ENCODE measurements around the gene AMHR2. TPM values are rescaled to one million over a fixed set of nuclear protein-coding genes. Genes with fewer than 3 reads are reported as not detected.

The AMHR2 gene
- total RNA-seq, 1 experiment from 2014 or later: not detected

DNA sequence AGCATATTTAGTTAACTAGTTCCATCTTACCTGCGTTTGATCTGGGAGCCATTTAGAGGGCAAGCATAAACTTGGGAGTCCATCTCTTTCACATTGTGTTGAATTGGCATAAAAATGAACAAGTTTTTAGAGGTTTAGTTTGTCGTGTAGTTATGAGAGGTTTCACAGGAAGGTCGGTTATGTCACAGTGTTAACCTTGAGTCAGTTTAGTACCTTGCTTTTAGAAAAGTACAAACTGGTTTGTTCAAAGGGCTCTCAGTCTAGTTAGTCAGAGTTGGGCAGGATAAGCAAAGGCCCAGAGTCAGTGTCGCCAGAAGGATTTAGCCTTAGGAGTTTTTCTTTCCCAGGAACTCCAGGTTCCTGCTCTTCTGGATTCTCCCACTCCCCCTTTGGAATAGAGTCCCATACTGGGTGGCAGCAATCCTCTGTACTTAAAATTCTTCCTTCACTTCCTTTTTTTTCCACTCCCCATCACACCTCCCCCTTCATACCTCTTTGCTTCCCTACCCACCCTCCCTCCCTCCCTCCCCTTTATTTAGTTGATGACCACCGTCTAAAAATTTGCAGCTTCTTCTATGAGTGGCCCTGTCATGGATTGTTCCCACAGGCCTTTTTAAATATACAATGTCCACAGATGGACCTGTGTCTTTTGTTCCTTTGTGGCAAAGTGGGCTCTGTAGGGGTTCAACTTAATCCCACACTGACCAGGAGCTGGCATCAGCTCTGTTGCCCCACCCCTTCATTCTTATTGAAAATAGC, 40.3 kb downstream of the AMHR2 start:
- BruUV-seq (replicated peaks): no TSS peak
- TF ChIP-seq EZH2 (IDR thresholded peaks at IDR 0.05; ENCODE audit: low read depth) (no peak), CTCF (conservative IDR thresholded peaks at IDR 0.05) (no peak)
- Histone ChIP-seq H3K36me3 (ENCODE audit: low read depth) (peaks cover 89% of the 10 kb centered on the region), H3K4me3 (no peak overlapping the region), H3K9me2 (ENCODE audit: insufficient read depth) (no peaks in the 10 kb centered on the region), H3K4me1 (replicated peaks; ENCODE audit: insufficient read depth) (no peaks in the 10 kb centered on the region), H2AFZ (no peak overlapping the region), H4K20me1 (ENCODE audit: insufficient read depth) (peaks cover 97% of the 10 kb centered on the region), H3K27ac (no peak overlapping the region), H3K79me2 (ENCODE audit: low read depth) (peaks cover 69% of the 10 kb centered on the region), H3F3A (ENCODE audit: insufficient read depth, low read depth) (peaks cover 83% of the 10 kb centered on the region), H3K27me3 (ENCODE audit: insufficient read depth, low read depth) (no peaks in the 10 kb centered on the region), H3K4me2 (no peak overlapping the region), H3K9me3 (ENCODE audit: insufficient read depth, low read depth) (no peaks in the 10 kb centered on the region)
- intact Hi-C loops (cut with micrococcal nuclease; ENCODE audit: unreplicated experiment): no loop called here
- DNase-seq: no peak
- ChIA-PET CTCF (no interaction called here), POLR2A (ENCODE audit: unreplicated experiment) (no interaction called here)

- H3K36me3 ChIP-seq (ENCODE audit: low read depth): peaks cover 89% of the 10 kb centered on the region
- TF ChIP-seq CTCF (conservative IDR thresholded peaks at IDR 0.05) (no peak), EZH2 (IDR thresholded peaks at IDR 0.05; ENCODE audit: low read depth) (no peak)
- CTCF ChIA-PET: no interaction called here
Measured at GRCh38 chr12:53464685-53465418, 41.2 kb downstream of the AMHR2 start.

GRCh38 chr12:53465679-53466078, 42.0 kb downstream of the AMHR2 start:
- TF ChIP-seq CTCF (conservative IDR thresholded peaks at IDR 0.05) (no peak), EZH2 (IDR thresholded peaks at IDR 0.05; ENCODE audit: low read depth) (no peak)
- Histone ChIP-seq H3K4me1 (replicated peaks; ENCODE audit: insufficient read depth) (no peaks in the 10 kb centered on the region), H3K27me3 (ENCODE audit: insufficient read depth, low read depth) (no peaks in the 10 kb centered on the region), H3K4me3 (no peak overlapping the region), H2AFZ (no peak overlapping the region), H4K20me1 (ENCODE audit: insufficient read depth) (peaks cover 95% of the 10 kb centered on the region), H3F3A (ENCODE audit: insufficient read depth, low read depth) (peaks cover 89% of the 10 kb centered on the region), H3K36me3 (ENCODE audit: low read depth) (peaks cover 83% of the 10 kb centered on the region), H3K27ac (no peak overlapping the region), H3K9me2 (ENCODE audit: insufficient read depth) (no peaks in the 10 kb centered on the region), H3K79me2 (ENCODE audit: low read depth) (peaks cover 55% of the 10 kb centered on the region), H3K9me3 (ENCODE audit: insufficient read depth, low read depth) (no peaks in the 10 kb centered on the region), H3K4me2 (no peak overlapping the region)
- intact Hi-C loops (cut with micrococcal nuclease; ENCODE audit: unreplicated experiment): no loop called here
- POLR2A ChIA-PET (ENCODE audit: unreplicated experiment): no interaction called here
- no peak for DNase-seq
- no TSS peak for BruUV-seq (replicated peaks)
- CTCF ChIA-PET: no interaction called here

More at GRCh38 chr12:53464685-53465418, 41.2 kb downstream of the AMHR2 start:
- Histone ChIP-seq H4K20me1 (ENCODE audit: insufficient read depth) (peaks cover 96% of the 10 kb centered on the region), H2AFZ (no peak overlapping the region), H3K27me3 (ENCODE audit: insufficient read depth, low read depth) (no peaks in the 10 kb centered on the region), H3K4me3 (no peak overlapping the region), H3K9me2 (ENCODE audit: insufficient read depth) (no peaks in the 10 kb centered on the region), H3K27ac (no peak overlapping the region), H3K9me3 (ENCODE audit: insufficient read depth, low read depth) (no peaks in the 10 kb centered on the region), H3K79me2 (ENCODE audit: low read depth) (peaks cover 60% of the 10 kb centered on the region), H3F3A (ENCODE audit: insufficient read depth, low read depth) (peaks cover 89% of the 10 kb centered on the region), H3K4me2 (no peak overlapping the region), H3K4me1 (replicated peaks; ENCODE audit: insufficient read depth) (no peaks in the 10 kb centered on the region)
- BruUV-seq (replicated peaks): no TSS peak
- POLR2A ChIA-PET (ENCODE audit: unreplicated experiment): no interaction called here
- no peak for DNase-seq
- intact Hi-C loops (cut with micrococcal nuclease; ENCODE audit: unreplicated experiment): no loop called here

All from PC-9 (cell line).